Right hindlimb (tissue), 1 donor: ENCODE results near the gene COMMD8.
"Not testable (repeated sequence)": the region's sequence is repeated elsewhere in the genome, so short reads cannot be mapped to it uniquely, and the experiment has no call there.

ENCODE experiments used
- DNase-seq: peaks from one replicate; pipeline ENCODE4 v3.0.0-alpha.2; 2018

Gene COMMD8

GRCh38 chr4:47463235-47463956 is at the start of gene COMMD8:
Gene COMMD8, minus strand, starts transcription at chr4:47463702. Its CDS starts 51 bp downstream, at chr4:47463651.
- peak; percentile 97 for DNase-seq

DNA sequence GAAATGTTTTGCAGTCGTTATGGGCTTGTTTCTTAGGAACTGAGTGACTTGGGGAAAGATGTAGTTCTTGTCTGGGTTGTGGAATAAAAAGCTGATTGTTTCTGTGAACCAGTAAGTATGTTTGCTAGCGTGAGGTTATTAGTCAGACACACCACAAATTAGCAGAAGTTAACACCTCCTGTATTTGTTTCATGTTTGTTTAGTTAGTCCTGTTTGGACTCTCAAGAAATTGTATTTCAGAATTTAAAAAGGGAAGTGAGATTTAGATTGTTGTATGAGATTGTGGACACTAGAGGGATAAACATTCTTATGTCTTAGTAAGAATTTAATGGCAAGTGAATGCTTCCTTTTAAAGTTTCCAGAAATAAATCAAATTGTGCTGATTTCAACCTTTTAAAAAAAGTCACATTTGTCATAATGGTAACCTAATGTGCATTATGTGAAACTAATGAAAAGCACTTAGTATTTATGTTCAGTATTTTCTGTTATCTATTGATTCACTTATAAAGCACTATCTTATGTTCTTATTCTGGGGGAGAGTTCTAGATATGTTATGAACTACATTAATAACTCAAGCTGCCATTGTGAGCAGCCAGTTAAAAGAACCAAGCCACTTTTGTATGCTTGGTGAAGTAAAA is 47.1 kb upstream of the COMMD8 start:
- DNase-seq: no peak

- no peak for DNase-seq
Measured at GRCh38 chr4:47505666-47506065, 42.2 kb upstream of the COMMD8 start.

DNA sequence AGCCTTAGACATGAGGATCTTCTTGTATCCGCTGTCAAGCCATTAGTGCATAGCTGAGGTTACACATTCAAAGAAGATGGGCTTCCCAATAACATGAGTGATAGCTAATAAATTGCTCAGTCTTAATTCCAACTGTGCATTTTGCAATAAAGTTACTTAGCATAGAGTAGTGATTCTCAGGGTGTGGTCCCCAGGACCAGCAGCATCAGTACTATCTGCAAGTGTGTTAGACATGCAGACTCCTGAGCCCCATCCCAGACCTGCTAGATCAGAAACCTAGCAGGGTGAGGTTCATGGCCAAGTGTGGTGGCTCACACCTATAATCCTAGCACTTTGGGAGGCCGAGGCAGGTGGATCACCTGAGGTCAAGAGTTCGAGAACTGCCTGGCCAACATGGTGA is 41.6 kb upstream of the COMMD8 start:
- DNase-seq: no peak

GRCh38 chr4:47500776-47501175 is 37.3 kb upstream of the COMMD8 start:
- no peak for DNase-seq

GRCh38 chr4:47499700-47500099 is 36.2 kb upstream of the COMMD8 start:
- DNase-seq: no peak

GRCh38 chr4:47498899-47499298 is 35.4 kb upstream of the COMMD8 start:
- DNase-seq: no peak

GRCh38 chr4:47494124-47494430 is 30.6 kb upstream of the COMMD8 start:
- no peak for DNase-seq

DNA sequence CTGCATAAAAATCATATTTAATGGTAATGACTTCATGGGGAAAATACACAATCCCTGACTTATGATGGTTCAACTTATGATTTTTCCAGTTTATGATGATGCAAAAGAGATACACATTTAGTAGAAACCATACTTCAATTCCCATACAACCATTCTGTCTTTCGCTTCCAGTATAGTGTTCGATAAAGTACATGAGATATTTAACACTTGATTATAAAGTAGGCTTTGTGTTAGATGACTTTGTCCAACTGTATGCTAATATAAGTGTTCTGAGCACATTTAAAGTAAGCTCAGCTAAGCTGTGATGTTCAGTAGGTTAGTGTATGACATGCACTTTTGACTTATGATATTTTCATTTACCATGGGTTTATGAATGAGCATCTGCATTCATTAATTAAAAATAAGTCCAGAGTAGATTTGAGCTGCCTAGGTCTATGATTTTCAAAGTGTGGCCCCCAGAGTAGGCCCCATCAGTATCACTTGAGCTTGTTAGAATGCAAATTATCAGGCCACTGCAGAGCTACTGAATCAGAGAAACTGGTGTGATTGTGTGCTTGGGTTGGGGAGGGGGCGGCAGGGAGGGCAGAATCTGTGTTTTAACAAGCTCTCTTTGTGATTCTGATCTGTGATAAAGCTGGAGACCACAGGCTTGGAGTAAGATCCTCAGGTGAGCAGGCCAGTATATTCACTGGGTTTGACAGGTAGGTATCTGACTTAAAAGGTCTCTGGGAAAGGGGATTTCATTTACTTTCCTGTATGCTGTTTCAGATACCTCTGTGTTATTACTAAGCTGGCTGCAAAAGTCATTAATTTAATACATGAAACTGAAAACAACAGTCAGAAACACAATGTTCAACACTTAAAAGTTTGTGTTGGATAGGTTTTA is 30.0 kb upstream of the COMMD8 start:
- no peak for DNase-seq

DNA sequence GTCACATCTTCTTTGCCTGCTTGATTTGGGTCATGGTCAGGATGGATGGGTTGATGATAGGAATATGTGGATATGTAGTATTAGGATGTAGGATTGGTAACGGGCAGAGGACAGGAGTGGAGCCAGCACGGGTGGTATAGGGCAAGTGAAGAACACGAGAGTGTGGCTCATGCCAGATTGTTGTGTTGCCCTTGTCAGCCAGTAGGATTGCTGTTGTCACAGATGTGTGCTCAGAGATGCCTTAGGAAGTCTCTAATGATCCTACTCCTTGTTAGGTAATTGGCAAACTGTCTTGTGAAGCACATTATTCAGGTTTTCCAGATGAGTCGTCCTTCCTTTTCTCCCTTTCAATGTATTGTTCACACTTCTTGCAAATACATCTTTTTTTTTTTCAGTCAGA is 27.0 kb upstream of the COMMD8 start:
- no peak for DNase-seq

GRCh38 chr4:47488706-47489105 is 25.2 kb upstream of the COMMD8 start:
- no peak for DNase-seq

DNA sequence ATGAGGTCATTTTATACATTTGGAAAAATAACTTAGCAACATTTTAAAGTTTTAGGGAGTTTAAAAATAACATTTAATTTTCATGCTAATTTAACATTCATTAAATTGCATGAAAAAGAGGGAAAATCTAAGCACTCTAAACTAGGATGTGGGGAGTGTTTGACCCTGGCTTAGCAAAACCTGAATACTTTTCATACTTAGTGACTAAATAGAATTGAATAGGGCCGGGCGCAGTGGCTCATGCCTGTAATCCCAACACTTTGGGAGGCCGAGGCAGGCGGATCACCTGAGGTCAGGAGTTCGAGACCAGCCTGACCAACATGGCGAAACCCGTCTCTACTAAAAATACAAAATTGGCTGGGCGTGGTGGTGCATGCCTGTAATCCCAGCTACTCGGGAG is 23.2 kb upstream of the COMMD8 start:
- not testable (repeated sequence) for DNase-seq

GRCh38 chr4:47486231-47486673 is 22.8 kb upstream of the COMMD8 start:
- no peak for DNase-seq

GRCh38 chr4:47485768-47486167 is 22.3 kb upstream of the COMMD8 start:
- no peak for DNase-seq

DNA sequence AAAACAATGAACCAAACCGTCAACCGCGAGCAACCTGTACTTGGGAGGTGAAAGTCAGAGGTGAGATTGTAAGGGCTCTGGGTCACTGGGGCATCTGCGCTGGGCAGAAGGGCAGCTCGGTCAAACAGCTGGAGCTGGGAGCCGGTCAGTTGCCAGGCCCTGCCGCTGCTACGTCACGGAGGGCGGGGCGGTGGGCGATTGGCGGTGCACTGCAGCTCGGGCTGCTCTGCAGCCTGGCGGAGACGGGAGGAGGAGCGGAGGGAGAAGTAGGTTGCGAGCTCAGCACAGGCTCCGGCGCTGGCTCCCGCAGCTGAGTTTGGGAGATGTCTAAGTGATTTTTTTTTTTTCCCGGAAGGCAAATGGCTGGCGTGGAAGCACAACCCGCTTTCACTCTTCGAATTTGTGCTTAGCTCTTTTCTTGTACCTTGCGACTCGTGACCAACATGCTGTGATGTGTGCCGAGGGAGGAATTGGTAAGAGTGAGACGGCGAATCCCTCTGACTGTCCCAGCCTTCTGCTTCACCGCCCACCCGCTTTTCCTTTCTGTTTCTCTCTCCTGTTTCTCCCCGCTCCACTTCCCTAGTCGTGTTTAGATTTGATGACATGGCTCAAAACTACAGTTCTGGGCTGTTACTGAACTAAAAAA is 21.7 kb upstream of the COMMD8 start, which contains the start of gene ATP10D:
Gene ATP10D (plus strand): TSS at position 229 of the 646 bp plus-strand sequence. CDS start 27,266 bp downstream, outside the sequence.
- DNase-seq: peak; percentile 97

DNA sequence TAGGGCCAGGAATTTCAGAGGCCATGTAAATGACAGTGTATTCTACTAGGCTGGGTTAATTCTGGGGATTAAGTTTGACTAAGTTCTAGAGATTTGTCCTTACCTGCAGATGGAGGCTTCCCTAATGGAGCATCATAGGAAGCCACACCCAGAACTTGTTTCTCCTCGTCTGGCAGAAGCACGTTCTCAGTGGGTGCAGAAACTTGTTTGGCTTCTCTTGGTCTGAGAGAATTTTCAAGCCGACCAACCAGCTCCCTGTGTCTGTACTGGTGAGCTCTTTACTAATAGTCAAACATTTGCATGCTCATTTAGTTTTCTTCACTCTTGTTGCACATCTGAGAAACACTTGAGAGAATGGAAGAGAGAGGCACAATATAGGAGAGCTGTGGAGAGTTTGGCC is 20.7 kb upstream of the COMMD8 start:
- no peak for DNase-seq

GRCh38 chr4:47483745-47484144 is 20.2 kb upstream of the COMMD8 start:
- no peak for DNase-seq

GRCh38 chr4:47482326-47482725 is 18.8 kb upstream of the COMMD8 start:
- DNase-seq: no peak

GRCh38 chr4:47478804-47479203 is 15.3 kb upstream of the COMMD8 start:
- no peak for DNase-seq

DNA sequence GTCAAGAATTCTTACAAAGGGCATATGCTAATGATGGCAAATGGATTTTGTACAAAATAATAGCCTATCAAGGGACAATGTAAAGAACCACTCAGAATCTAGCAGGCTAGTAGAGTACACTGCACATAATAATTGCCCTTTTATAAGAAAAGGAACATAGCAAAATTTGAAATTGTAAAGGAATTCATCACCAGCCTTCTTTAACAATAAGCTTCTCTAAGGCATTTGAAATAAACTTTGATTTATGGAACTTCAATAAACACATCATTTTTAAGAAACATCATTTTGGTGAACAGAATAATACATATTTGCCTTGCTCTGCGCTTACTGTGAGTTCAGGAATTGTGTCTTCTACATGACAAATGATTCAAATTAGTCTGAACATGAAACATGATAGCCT is 11.9 kb upstream of the COMMD8 start:
- no peak for DNase-seq

DNA sequence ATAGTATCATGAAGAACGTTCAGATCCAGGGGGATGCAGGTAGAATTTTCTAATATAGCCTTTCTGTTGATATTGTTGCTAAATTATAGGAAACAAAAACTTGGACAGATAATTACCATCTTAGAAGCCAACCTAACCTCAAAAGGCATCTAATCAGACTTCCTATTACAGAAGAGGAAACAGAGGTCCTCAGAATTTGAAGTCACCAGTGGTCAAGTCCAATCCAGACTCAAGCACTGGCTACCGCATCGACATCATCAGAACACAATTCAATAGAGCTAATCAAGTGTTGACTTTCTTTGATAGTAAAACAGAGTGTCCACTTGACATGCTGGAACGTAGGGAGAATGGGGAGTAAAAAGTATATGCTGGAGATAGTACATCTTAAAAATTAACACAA is 11.3 kb upstream of the COMMD8 start:
- no peak for DNase-seq

GRCh38 chr4:47473141-47473750 is 9.7 kb upstream of the COMMD8 start:
- no peak for DNase-seq

- no peak for DNase-seq
Measured at GRCh38 chr4:47471591-47471990, 8.1 kb upstream of the COMMD8 start.
